GM12878 (cell line): ENCODE data around the gene IHH. TPM values are rescaled to one million over a fixed set of nuclear protein-coding genes. Genes with fewer than 3 reads are reported as not detected.

Source experiments
- ATAC-seq: fragments of 200-7000 bp; cut with Tn5 transposase; 3 replicates; pipeline ENCODE4 v1.9.1; 2020; ENCODE audit warnings: mild to moderate bottlenecking, moderate library complexity
- BruUV-seq: library from RNA; stranded (reverse); fragments of 400-500 nt; replicated peaks from 2 replicates; lab custom pipeline; 2021; lab: Mats Ljungman, UMichigan
- CTCF ChIA-PET: fragments of 300-600 bp; sonication (Branson Sonifier 250); formaldehyde crosslinking; extraction: SDS; loops from one replicate; lab custom pipeline; 2021; ENCODE audit warnings: inconsistent platforms; lab: Yijun Ruan, JAX
- POLR2A ChIA-PET: fragments of 350-600 bp; formaldehyde crosslinking; extraction: SDS; loops from one replicate; lab custom pipeline; 2021; ENCODE audit warnings: inconsistent platforms; lab: Charles Lee
- RAD21 ChIA-PET: fragments of 300-600 bp; sonication (Branson Sonifier 250); formaldehyde crosslinking; loops from one replicate; lab custom pipeline; 2023; ENCODE audit warnings: antibody characterized with exemption; ENCODE audit not compliant: unreplicated experiment; lab: Charles Lee
- SMC1A ChIA-PET: fragments of 300-600 bp; sonication (Branson Sonifier 250); formaldehyde crosslinking; loops from one replicate; lab custom pipeline; 2023; ENCODE audit not compliant: unreplicated experiment, uncharacterized antibody; lab: Charles Lee
- DNase-seq: peaks from one replicate; pipeline ENCODE4 v3.0.0-alpha.2; 2011; ENCODE audit warnings: low read depth, low spot score
- FAIRE-seq: peaks from 3 replicates; lab custom pipeline; 2011; peaks lifted over from hg19 to GRCh38; lab: Jason Lieb, UNC
- H2AFZ ChIP-seq: 2 replicates; pipeline ENCODE4 v1.6.0; 2011; ENCODE audit warnings: low read depth, low read length, control low read depth; ENCODE audit not compliant: control insufficient read depth
- H3K27ac ChIP-seq: 2 replicates; pipeline ENCODE4 v1.5.1; 2011; ENCODE audit warnings: control low read depth; ENCODE audit not compliant: control insufficient read depth, insufficient read depth
- H3K27me3 ChIP-seq, 2 experiments: replicated peaks in 1 of 2; 2 replicates each; pipeline versions ENCODE4 v1.6.0 to v1.6.1; 2011; ENCODE audit warnings: low read length in 1 of 2; ENCODE audit not compliant: control insufficient read depth in 2 of 2, insufficient read depth in 2 of 2
- H3K36me3 ChIP-seq, 2 experiments: 2 replicates each; pipeline ENCODE4 v1.5.1; 2011; ENCODE audit warnings: low read length in 1 of 2; ENCODE audit not compliant: control insufficient read depth in 2 of 2, insufficient read depth in 2 of 2
- H3K4me1 ChIP-seq: 2 replicates; pipeline ENCODE4 v1.6.1; 2011; ENCODE audit warnings: mild to moderate bottlenecking, low read length, moderate library complexity, mixed read lengths; ENCODE audit not compliant: control insufficient read depth, insufficient read depth
- H3K4me2 ChIP-seq: 2 replicates; pipeline ENCODE4 v1.6.0; 2011; ENCODE audit warnings: control low read depth; ENCODE audit not compliant: control insufficient read depth, insufficient read depth
- H3K4me3 ChIP-seq: fragments of 200-600 bp; sonication (generic); 2 replicates; pipeline ENCODE4 v1.5.1; 2016
- H3K79me2 ChIP-seq: 2 replicates; pipeline ENCODE4 v1.6.0; 2011; ENCODE audit warnings: low read length; ENCODE audit not compliant: control insufficient read depth, insufficient read depth
- H3K9ac ChIP-seq: 2 replicates; pipeline ENCODE4 v1.8.0; 2011; ENCODE audit warnings: low read length, control low read depth, mixed read lengths; ENCODE audit not compliant: control insufficient read depth, insufficient read depth
- H3K9me3 ChIP-seq: replicated peaks from 3 replicates; pipeline ENCODE4 v1.5.1; 2011; ENCODE audit warnings: mild to moderate bottlenecking, low read length; ENCODE audit not compliant: control insufficient read depth, insufficient read depth
- H4K20me1 ChIP-seq: 2 replicates; pipeline ENCODE4 v1.6.0; 2011; ENCODE audit not compliant: control insufficient read depth, insufficient read depth
- ATF3 ChIP-seq: IDR thresholded peaks from 2 replicates; pipeline ENCODE4 v1.6.1; 2011; ENCODE audit warnings: low read depth, mild to moderate bottlenecking, low read length, moderate library complexity, borderline replicate concordance; ENCODE audit errors: extremely low read depth
- BCL11A ChIP-seq: IDR thresholded peaks from 2 replicates; pipeline ENCODE4 v1.6.1; 2011; ENCODE audit warnings: low read depth, low read length
- CHD1 ChIP-seq: IDR thresholded peaks from 2 replicates; pipeline ENCODE4 v1.6.1; 2012; ENCODE audit warnings: low read depth, low read length, improper control_type of control experiment
- CREM ChIP-seq: IDR thresholded peaks from 2 replicates; pipeline ENCODE4 v1.6.1; 2014; ENCODE audit warnings: antibody characterized with exemption, low read depth
- GABPA ChIP-seq: IDR thresholded peaks from 2 replicates; pipeline ENCODE4 v1.6.1; 2014; ENCODE audit warnings: antibody characterized with exemption, low read depth, mild to moderate bottlenecking, inconsistent platforms
- IRF5 ChIP-seq: fragments of 450-650 bp; IDR thresholded peaks from 2 replicates; pipeline ENCODE4 v1.6.1; 2017; ENCODE audit warnings: borderline replicate concordance
- JUND ChIP-seq: IDR thresholded peaks from 2 replicates; pipeline ENCODE4 v1.6.1; 2012; ENCODE audit warnings: low read depth, mild to moderate bottlenecking, low read length, improper control_type of control experiment, moderate library complexity
- MEF2A ChIP-seq: IDR thresholded peaks from 2 replicates; pipeline ENCODE4 v1.6.1; 2011; ENCODE audit warnings: low read depth, mild to moderate bottlenecking, low read length, moderate library complexity; ENCODE audit not compliant: insufficient read depth
- MYB ChIP-seq: fragments of 150-350 bp; IDR thresholded peaks from 2 replicates; pipeline ENCODE4 v1.6.1; 2014; ENCODE audit warnings: mild to moderate bottlenecking, low read depth, low read length, borderline replicate concordance
- NRF1 ChIP-seq: conservative IDR thresholded peaks from 2 replicates; pipeline ENCODE4 v1.6.1; 2011; ENCODE audit warnings: mild to moderate bottlenecking, low read depth, low read length, improper control_type of control experiment
- PML ChIP-seq: IDR thresholded peaks from 2 replicates; pipeline ENCODE4 v1.6.1; 2012; ENCODE audit warnings: low read length, inconsistent platforms
- POLR2AphosphoS2 ChIP-seq: IDR thresholded peaks from 2 replicates; pipeline ENCODE4 v1.6.1; 2011; ENCODE audit warnings: low read depth, mild to moderate bottlenecking, low read length, improper control_type of control experiment, moderate library complexity
- RCOR1 ChIP-seq: conservative IDR thresholded peaks from 2 replicates; pipeline ENCODE4 v1.6.1; 2012; ENCODE audit warnings: low read depth, low read length, improper control_type of control experiment
- SUPT20H ChIP-seq: IDR thresholded peaks from 2 replicates; pipeline ENCODE4 v1.6.1; 2011; ENCODE audit warnings: low read depth, mild to moderate bottlenecking, low read length, moderate library complexity, borderline replicate concordance; ENCODE audit not compliant: control insufficient read depth
- TARDBP ChIP-seq: IDR thresholded peaks from 2 replicates; pipeline ENCODE4 v1.6.1; 2016; ENCODE audit warnings: borderline replicate concordance
- ZNF384 ChIP-seq: IDR thresholded peaks from 2 replicates; pipeline ENCODE4 v1.6.1; 2012; ENCODE audit warnings: low read depth, mild to moderate bottlenecking, low read length, improper control_type of control experiment, borderline replicate concordance
- ZNF687 ChIP-seq: fragments of 450-650 bp; IDR thresholded peaks from 2 replicates; pipeline ENCODE4 v1.6.1; 2017; ENCODE audit warnings: mild to moderate bottlenecking, moderate library complexity
- ZZZ3 ChIP-seq: IDR thresholded peaks from 2 replicates; pipeline ENCODE4 v1.6.1; 2011; ENCODE audit warnings: low read depth; ENCODE audit not compliant: control insufficient read depth, insufficient read length
- WGBS: methylation state at CpG from one replicate; pipeline ENCODE4 v1.1.6; 2016; ENCODE audit warnings: low lambda C conversion rate; ENCODE audit not compliant: insufficient replicate concordance, insufficient coverage; ENCODE audit errors: missing lambda C conversion rate; 5-methylcytosine and 5-hydroxymethylcytosine counted together
- in situ Hi-C: fragments of 300-500 bp; cut with MboI; formaldehyde crosslinking; loops from 9 replicates; pipeline ENCODE4 v1.14.3; 2018; ENCODE audit warnings: mixed read lengths
- intact Hi-C: fragments of 100-400 bp; cut with micrococcal nuclease; formaldehyde crosslinking; loops from one replicate; pipeline ENCODE4 v1.14.2; 2022; ENCODE audit not compliant: unreplicated experiment
- polyA plus RNA-seq, 11 experiments: library from polyadenylated mRNA; depleted of rRNA in 4 of 11; unstranded in 6 of 11; stranded (reverse) in 5 of 11; fragments of >200 nt; fragmentation: Nextera tagmentation in 4 of 11; fragmentation: Illumina TruSeq in 1 of 11; extraction: Ambion mirVana in 4 of 11; extraction: Trizol in 1 of 11; gene quantifications; 1 replicate in 1 of 11; 2 replicates in 10 of 11; pipeline versions ENCODE4 v1.2.1 to v1.2.3, GENCODE V29; 2011 to 2016; ENCODE audit warnings: inconsistent platforms in 2 of 11, missing spikeins in 2 of 11, low read depth in 1 of 11
- total RNA-seq, 4 experiments: library from RNA; depleted of rRNA in 3 of 4; stranded (reverse); fragments of >200 nt in 3 of 4; fragmentation: Illumina TruSeq in 1 of 4; extraction: Trizol in 1 of 4; gene quantifications; 2 replicates each; pipeline versions ENCODE4 v1.2.1 to v1.2.3, GENCODE V29; 2013 to 2021

Gene IHH
- total and polyA plus RNA-seq, 10 of the 15 experiments (the other 5 are each of a cell fraction or from before 2014, with no cell fraction given): 0.04 TPM; not detected in 9

- ChIA-PET CTCF (interaction anchor here (1.1 to 26.8 kb wide), 6 partner anchors 8 to 264 kb away, joined by 3 to 365 read pairs (median 14); no protein-coding TSS in a partner anchor), RAD21 (interaction anchor here (1.3 kb wide), 1 partner anchor 71 kb away, joined by 6 read pairs; no protein-coding TSS in a partner anchor), POLR2A (no interaction called here), SMC1A (interaction anchor here (4.8 kb wide), 1 partner anchor 13 kb away, joined by 20 read pairs; no protein-coding TSS in a partner anchor)
- Histone ChIP-seq H3K79me2 (no peaks in the 10 kb centered on the region), H2AFZ (no peak overlapping the region), H3K27ac (no peak overlapping the region; the same call in 1 of the 2 replicates), H4K20me1 (peaks cover 3% of the 10 kb centered on the region; the same call in 1 of the 2 replicates), H3K4me1 (peaks cover 14% of the 10 kb centered on the region), H3K36me3 (no peaks in the 10 kb centered on the region), H3K4me2 (peak overlapping the region; percentile 41), H3K9me3 (no peaks in the 10 kb centered on the region), H3K4me3 (no peak overlapping the region), H3K27me3 (no peaks in the 10 kb centered on the region), H3K9ac (no peak overlapping the region)
- no peak for TF ChIP-seq GABPA
- no peak for TF ChIP-seq ATF3
- no peak for TF ChIP-seq CHD1
- TF ChIP-seq TARDBP: no peak
- TF ChIP-seq BCL11A: no peak
- no peak for TF ChIP-seq JUND
- no peak for TF ChIP-seq NRF1
- TF ChIP-seq CREM: no peak
- TF ChIP-seq PML: no peak
- TF ChIP-seq MEF2A: no peak
- TF ChIP-seq IRF5: no peak
- no peak for TF ChIP-seq MYB
- TF ChIP-seq ZZZ3: no peak
- TF ChIP-seq ZNF687: no peak
- no peak for TF ChIP-seq POLR2AphosphoS2
- no peak for TF ChIP-seq SUPT20H
- no peak for TF ChIP-seq RCOR1
- TF ChIP-seq ZNF384: no peak
- 99% methylated on average over 4 of the region's 5 CpGs for WGBS
- no peak for DNase-seq
- no peak for ATAC-seq
- in situ Hi-C loops: no loop called here
- no TSS peak for BruUV-seq
- intact Hi-C loops: no loop called here
- FAIRE-seq: no peak
Measured at GRCh38 chr2:219087361-219087760, 26.6 kb upstream of the IHH start.
